ENCODE data around the gene LBH.

LBH gene

GRCh38 chr2:30216157-30216556 is 15.2 kb upstream of the LBH start:
- DNase-seq (ENCODE audit: low read depth, low spot score) = no peak

GRCh38 chr2:30217644-30218337 is 13.5 kb upstream of the LBH start:
- no peak for DNase-seq (ENCODE audit: low read depth, low spot score)

GRCh38 chr2:30218338-30218713 is 13.0 kb upstream of the LBH start:
- DNase-seq (ENCODE audit: low read depth, low spot score) = no peak

DNA sequence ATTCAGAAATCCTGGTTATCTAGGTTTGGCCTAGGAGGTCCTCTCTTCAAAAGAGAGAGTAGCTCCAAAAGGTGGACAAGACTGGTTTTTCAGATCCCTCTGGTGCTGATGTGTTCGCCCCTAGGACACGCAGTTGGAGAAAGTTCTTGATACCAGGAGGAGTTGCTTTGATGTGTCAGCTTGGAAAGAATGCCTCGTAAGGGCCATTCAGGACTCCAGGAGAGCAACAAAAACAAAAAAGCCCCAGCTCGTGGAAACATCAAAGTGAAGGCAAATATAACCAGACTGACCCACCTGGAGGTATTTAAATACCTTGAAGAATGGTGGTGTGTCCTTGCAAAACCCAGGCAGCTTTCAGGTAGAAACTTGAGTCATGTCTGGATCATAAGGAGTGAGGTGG is 12.5 kb upstream of the LBH start:
- DNase-seq (ENCODE audit: low read depth, low spot score) = no peak

- DNase-seq (ENCODE audit: low read depth, low spot score) = no peak
Measured at GRCh38 chr2:30219886-30220875, 11.2 kb upstream of the LBH start.

DNA sequence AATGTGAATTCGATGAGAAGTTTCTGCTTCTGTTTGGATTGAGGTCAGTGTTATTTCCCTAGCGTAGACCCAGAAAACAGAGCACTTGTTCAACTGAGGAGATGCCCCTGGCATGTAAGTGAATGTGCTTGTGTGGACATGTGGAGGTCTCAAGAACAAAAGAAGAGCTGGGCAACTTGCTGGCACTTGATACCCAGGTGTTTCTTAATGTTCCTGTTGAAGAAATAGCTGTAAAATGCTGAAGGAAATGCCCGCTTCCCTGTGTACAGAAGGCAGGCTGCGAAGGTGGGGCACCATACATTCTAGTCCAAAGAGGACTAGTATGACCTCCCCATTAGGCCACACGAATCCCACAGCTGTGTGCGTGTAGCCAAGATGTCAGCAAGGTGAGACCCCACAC is 9.8 kb upstream of the LBH start:
- DNase-seq (ENCODE audit: low read depth, low spot score) = no peak

DNA sequence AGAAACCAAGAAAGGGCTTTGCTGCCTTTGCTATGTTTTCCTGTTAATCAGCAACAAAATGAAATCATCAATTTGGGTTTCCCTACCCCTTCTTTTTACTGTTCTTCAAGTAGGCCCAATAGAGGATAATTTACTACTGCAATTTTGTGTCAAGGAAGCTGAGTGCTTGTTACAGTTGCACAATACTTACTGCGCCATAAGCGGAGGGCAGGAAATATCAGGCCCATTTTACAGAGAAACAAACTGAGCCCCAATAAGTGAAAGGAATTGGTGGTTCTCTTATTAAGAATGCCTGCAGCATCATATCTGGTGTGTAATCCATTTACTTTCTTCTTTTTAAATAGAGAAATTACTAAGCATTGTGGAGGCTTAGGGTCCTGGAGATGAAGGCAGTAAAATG is 9.3 kb upstream of the LBH start:
- no peak for DNase-seq (ENCODE audit: low read depth, low spot score)

DNA sequence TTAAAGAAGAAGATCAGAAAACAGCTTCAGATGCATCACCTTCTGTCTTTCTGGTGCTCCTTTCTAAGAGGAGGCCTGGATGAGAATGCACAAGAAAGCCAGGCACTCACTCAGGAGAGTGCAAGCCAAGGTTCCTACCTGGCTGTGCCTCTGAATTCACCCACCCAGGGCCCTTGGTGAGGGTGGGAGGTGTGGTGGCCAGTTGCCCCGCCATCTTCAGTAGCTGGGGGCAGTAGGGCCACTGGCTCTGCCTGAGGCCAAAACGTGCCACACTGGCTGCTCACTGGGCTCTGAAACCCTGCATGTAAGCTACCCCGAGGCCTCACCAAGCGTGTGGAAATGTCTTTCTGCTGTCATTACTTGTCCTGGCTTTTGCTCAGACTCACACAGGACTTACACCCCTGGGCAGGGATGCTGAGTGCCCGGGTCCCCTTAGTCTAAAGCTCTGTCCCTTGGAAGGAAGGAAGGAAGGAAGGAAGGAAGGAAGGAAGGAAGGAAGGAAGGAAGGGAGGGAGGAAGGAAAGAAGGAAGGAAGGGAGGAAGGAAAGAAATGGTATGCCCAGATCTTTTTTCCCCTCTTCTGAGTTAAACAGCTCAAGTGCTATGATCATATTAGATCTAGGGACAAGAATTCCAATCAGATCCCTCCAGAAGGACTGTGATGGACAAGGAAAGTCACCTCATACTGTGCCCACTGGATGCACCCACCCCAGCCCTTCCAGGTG is 8.5 kb upstream of the LBH start:
- DNase-seq (ENCODE audit: low read depth, low spot score) = no peak

- no peak for DNase-seq (ENCODE audit: low read depth, low spot score)
Measured at GRCh38 chr2:30223413-30223874, 7.9 kb upstream of the LBH start.

DNA sequence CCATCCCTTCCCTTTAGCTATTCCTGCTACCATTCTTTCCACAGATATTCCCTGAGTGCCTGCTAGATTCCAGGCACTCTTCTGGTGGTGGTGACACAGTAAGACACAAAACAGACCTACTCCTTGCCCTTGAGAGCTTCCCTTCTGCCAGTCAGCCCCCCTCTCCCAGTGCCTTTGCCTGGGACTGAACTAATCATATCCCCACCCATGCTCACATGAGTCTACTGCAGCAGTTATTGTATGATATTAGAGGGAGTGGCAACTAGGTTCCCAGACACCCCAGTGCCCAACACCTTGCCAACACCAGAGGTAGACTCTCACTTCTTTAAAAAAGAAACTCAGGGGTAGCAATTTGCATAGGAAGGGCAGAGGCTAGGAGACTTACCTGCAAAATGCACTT is 7.2 kb upstream of the LBH start:
- no peak for DNase-seq (ENCODE audit: low read depth, low spot score)

GRCh38 chr2:30225131-30225762 is 6.1 kb upstream of the LBH start:
- no peak for DNase-seq (ENCODE audit: low read depth, low spot score)

DNA sequence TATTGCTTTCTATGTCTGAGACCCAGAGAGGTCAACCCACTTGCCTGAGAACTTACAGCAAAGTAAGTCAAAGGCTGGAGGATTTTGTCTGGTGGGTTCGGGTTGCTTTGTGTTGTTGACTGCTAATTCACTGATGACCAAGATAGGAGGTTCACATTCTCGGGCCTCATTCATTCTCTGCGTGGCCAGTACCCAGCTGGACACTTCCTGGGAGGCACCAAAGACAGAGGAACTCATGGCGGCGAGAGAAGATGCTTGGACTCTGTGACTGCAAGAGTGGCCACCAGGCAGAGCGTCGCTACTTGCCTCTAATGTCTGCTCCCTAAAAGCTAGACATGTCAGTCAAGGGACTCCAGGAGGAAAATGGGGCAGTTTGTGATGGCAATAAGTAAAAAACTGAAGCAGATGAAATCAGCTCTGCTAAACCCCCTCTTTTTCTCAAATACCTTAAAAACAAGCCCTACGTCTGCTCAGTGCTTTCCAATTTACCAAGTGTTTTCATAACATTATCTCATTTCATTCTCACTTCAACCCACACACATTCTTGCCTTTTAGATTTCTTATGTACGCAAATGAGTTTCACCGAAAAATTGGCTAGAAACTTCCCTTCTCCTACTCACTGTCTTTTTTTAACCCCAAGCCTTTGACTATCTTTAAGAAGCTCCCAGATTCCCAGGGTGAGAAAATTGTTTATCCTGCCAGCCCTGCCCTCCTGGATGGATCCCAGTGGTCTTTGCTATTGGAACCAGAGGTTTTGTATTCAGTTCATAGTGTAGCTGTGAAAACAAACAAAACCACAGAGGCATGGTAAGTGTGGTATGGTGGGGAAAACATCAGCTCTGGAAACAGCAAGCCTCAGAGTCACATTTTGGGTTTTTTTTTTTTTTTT is 4.9 kb upstream of the LBH start:
- no peak for DNase-seq (ENCODE audit: low read depth, low spot score)

GRCh38 chr2:30229596-30229995 is 1.7 kb upstream of the LBH start:
- no peak for DNase-seq (ENCODE audit: low read depth, low spot score)

GRCh38 chr2:30230497-30231211 is 680 bp upstream of the LBH start:
- DNase-seq (ENCODE audit: low read depth, low spot score) = no peak

DNA sequence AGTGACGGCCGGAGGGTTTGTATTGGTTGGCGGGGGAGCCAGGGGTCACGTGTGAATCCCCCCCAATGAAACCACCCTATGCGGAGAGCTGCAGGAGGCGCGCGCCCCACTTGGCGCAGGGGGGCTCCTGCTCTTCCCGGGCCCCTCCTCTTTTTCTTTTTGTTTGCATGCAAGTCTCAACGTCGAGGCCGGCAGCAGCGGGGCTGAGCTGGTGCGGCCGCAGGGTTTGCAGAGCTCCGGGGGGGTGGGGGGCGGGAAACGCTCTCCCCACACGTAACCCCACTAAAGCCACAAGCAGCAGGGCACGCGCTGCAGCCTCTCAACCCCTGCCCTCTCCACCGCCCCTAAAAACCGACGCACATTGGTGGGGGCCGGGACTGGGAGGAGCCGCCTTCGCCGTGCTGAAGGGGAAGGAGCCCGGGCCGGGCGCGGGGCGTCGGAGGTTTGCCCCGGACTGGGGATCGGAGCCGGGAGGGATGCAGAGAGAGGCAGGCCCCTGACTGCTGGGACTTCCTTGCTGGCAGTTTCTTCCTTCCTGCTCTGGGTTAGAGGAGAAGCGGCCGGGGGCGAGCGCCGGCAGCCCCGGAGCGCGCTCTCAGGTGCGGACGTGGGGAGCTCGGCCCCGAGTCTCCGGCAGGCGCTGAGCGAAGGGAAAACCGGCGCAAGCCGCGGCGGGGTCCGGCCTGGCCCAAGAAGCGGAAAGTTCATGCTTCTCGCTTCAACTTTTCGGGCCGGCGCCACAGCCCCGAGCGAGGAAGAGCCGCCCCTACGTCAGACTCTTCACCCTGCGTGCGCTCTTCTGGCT is 864 bp downstream of the LBH start:
- peak; percentile 69 for DNase-seq (ENCODE audit: low read depth, low spot score)

- no peak for DNase-seq (ENCODE audit: low read depth, low spot score)
Measured at GRCh38 chr2:30232801-30233130, 1.4 kb downstream of the LBH start.

DNA sequence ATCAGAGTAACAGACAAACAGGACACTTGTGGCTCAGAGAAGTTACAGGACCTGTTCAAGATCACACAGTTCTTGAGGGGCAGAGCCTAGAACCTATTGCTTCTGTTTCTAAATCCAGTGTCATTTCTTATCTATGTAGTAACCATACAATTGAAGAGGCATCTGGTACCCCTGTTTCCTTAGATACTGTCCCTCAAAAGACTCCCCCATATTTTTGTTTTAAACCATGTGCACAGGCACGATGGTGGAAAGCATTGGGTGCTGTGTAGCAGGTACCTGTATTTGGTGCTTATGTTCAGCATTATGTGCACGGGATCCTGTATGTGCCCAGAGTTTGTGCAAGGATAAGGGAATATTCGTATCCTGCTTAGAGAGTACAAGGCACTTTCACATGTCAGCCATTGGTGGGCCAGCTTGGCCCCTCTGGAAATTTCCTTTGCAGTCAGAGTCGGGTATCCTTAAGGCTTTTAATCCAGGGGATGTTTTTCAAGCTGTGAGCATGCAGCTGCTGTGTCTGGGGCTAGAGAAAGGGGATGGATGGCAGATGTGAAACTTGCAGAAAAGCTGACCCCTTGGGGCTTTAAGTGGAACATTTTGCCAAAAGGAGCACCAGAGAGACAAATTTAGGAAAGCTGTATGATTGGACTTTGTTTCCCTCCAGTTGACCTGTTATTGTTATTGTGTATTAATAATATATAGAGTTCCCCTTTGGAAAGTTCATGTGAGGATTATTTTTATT is 2.1 kb downstream of the LBH start:
- no peak for DNase-seq (ENCODE audit: low read depth, low spot score)

DNA sequence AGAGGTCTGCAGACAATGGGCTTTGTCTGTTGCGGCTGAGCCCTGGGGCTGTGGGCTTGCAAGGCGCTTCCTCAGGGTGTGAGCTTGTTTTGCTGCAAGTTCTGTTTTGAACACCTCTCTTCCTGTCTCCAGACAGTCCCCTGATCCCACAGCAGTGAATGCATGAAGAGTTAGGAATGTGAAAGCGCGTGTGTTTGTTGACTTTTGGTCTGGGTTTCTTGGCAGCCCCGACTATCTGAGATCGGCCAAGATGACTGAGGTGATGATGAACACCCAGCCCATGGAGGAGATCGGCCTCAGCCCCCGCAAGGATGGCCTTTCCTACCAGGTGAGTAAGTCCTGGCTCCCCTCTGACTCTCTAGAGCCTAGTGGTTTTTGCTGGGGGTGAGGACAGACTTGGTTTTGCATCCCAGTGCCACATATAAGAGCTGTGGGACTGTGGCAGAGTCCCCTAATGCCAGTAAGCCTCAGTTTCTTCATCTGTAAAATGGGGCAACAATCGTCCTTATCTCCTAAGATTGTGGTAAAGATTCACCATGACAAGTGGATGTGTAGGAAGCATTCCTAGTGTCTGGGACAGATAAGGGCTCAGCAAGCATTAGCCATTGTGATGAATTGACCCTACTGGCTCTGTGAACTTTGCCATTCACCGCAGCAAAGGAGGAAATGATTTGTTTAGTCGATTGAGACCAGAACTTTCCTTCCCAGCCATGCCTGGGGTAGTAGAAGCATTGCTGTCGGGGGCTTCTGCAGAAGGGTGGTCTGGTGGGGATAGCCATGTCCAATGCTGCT is 3.0 kb downstream of the LBH start:
- no peak for DNase-seq (ENCODE audit: low read depth, low spot score)

Data from activated CD4-positive, CD25-positive, alpha-beta regulatory T cell treated with anti-CD3 and anti-CD28 coated beads, Interleukin-2, amount 50 U/mL, for 16 hours (primary cell).